ENCODE measurements around the gene ANO6.

Gene ANO6

GRCh38 chr12:45281994-45282393 lies 66.1 kb downstream of the ANO6 start:
- no peak for DNase-seq

DNA sequence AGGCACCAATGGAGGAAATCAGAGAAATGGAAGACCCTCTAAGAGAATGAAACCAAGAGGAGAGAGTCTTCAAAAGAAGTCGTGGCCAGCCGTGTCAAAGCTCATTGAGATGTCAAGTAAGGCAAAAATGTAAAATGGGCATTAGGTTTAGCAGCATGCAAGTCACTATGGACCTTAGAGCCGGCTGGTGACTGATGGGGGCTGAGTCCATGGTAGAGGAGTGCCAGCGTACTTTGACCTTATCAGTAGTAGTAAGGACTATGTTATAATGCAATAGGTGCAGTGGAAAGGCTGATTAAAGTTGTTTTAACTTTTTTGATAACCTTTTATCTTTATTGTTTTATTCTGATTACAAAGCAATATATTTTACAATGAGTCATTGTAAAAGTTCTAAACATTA lies 66.5 kb downstream of the ANO6 start:
- no peak for DNase-seq

DNA sequence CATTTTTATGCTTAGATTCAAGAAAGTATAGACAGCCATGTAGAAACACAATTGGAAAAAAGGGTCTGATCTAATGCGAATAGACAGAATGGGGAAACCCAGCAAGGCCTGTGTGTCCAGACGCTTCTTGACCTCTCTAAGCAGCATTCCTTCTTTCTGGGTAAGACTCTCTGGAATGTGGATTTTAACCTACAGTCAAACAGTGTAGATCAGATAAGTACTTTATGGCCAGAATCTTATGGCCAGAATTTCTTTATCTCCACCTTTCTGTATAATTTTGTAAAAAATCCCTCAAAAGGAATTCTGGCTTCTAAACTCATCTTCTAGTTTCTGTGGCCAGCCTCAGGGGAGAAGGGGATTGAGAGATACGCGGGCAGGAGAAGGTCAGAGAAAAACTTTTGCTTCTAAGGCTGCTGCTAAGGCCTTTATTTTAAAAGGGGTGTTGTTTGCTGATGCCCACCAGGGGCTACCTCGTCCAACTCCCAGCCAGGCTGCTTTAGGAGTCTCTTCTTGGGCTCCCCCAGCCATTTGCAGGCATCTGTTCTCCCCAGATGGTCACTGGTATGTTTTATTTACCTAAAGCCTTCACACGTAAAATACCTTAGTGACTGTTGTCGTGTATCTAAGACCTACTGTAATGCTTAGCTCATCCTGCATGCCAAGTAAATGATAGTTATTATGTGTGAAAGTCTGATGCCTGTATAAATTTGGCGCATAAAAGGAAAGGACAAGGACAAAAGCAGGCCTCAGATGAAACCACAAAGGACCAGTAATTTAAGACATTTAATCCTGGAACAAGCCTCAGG lies 68.4 kb downstream of the ANO6 start:
- DNase-seq = no peak

- no peak for DNase-seq
Observed at GRCh38 chr12:45285717-45286116, 69.8 kb downstream of the ANO6 start.

GRCh38 chr12:45286621-45287020 lies 70.7 kb downstream of the ANO6 start:
- DNase-seq = no peak

GRCh38 chr12:45289245-45290215 lies 73.6 kb downstream of the ANO6 start:
- no peak for DNase-seq

GRCh38 chr12:45290216-45290605 lies 74.3 kb downstream of the ANO6 start:
- DNase-seq = no peak

GRCh38 chr12:45291518-45291917 lies 75.6 kb downstream of the ANO6 start:
- no peak for DNase-seq

DNA sequence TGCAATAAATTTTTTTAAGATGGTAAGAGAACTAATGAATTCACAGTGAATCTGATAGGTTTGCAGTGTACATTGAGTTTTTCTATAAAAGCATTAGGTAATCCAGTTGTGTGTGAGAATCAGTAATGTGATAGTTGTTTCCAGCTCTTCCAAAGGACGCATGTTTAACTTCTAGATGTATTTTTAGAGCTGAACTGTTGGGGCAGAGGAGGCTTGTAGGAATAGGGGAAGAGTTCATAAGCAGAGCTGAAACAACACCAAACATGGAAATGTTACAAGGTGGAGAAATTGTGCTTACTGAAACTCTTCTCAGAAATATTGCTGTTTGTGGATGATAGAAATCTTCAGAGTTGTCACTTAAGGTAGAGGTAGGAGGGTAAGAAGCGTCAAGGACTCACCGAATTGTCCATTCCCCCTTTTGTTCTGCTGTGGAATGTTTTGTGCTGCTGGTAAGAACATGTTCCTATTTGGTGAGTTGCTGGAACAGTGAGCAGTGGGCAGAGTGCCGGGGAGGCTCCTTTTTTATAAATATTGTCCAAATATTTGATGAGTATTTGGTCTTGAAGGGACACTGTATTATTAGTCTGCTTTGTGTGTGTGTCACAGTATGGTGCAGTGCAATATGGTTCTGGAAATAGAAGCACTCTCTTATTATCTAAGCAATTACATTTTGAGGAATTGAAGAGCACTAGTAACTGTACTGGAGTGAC lies 76.7 kb downstream of the ANO6 start:
- DNase-seq = no peak

GRCh38 chr12:45294906-45295305 lies 79.0 kb downstream of the ANO6 start:
- DNase-seq = no peak

GRCh38 chr12:45296046-45296586 lies 80.2 kb downstream of the ANO6 start:
- no peak for DNase-seq

DNA sequence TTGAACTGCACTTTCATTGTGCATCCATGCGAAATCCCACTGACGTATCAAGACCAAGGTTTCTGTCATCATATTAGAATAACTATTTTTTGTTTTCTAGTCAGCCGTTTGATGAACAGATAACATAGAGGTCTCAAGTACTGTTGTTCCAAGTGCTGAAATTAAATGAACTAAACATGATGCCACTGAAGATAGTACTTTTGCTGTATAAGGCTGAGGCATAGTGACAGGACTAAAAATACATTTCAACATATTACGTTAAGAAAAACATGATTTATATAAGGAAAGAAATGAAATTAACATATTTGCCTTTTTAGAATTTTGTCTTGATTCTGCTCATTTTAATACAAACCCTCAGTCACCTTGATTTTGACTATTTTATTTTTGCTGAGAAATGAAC lies 82.2 kb downstream of the ANO6 start:
- DNase-seq = no peak

- DNase-seq = no peak
Observed at GRCh38 chr12:45298721-45299692, 83.1 kb downstream of the ANO6 start.

DNA sequence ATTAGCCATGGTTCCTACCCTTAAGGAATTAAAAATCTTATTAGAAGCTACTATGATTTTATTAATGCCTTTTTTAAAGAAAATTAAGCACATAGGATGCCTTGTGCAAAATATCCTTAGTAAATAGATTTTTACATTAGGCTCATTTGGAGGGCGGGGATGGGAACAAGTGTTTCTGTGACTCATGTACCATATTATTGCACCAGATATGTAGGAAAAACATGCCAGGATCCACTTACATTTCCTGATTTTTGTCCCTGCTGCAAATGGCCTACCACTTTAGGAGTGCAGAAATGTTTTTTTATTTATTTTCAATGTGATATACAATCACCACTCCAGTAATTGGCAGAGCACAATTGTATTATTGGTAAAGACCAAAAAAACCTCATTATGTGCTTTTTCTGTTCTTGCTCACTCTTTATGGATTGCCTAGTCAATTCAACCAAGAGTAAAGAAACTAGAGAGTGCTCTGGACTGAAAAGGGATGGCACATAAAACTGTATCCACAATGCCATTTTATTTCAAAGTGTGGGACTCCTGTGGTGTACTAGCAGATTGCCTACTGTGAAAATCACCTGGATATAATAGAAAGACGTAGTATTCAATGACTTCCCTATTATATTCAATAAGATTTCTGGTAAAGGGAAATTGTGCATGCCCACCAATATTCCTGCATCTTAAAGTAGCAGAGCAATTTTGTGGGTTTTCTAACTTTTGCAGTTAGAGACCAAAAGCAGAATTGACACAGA lies 86.9 kb downstream of the ANO6 start:
- no peak for DNase-seq

- DNase-seq = no peak
Observed at GRCh38 chr12:45303945-45304344, 88.0 kb downstream of the ANO6 start.

- DNase-seq = no peak
Observed at GRCh38 chr12:45304514-45305178, 88.8 kb downstream of the ANO6 start.

GRCh38 chr12:45305907-45306306 lies 90.0 kb downstream of the ANO6 start:
- DNase-seq = no peak

DNA sequence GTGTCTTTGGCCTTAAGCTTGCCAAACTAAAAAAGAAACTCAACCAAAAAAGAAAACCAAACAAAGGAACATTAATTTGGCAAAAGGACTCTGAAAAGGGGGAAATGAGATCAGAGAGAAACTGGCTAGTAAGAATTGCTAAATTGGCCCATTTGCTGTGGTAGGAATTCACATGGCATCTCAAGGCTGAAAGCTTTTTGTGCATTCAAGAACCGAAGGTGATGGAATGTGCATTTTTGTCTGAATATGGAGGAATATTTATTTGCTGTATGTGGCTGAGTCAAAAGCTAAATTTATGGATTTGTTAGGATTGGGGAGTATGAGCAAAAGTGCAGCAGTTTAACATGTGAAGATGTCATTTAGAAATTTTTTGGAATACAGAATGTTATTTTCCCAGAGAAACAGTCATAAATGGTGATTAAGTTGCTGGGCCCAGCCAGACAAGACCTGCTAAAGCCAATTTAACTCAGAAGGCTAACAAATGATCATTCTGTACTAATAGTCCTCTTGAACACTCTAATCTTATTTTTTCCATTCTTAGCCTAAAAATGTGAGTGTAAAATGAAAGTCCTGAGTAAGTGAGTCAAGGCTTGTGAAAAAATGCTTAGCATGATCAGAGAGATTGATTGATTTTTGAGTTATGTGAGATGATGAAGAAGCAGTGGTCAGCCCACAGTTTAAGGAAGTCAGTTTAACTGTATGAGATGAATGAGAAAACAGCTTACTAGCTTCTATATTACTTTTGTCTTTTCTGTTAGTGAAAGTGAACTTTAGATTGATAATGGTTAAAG lies 94.1 kb downstream of the ANO6 start:
- DNase-seq = no peak

- DNase-seq = no peak
Observed at GRCh38 chr12:45310627-45310968, 94.7 kb downstream of the ANO6 start.

DNA sequence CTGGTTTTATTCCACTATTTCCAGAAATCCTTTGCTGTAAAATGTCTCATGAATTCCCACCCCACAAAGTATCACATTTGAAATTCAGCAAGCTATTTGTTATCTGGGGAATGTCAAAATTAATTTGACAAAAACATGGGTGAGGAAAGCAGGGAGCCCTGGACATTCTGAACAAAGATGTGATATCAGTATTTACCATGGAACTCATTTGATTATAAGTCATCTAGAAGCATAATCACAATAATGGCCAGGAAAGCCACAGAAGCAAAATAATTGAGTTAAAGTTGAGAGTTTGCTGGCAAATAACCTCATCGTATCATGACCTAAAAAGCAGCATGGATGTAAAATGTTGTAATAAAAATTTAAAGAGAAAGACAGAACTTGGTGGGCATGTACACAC lies 96.1 kb downstream of the ANO6 start:
- DNase-seq = no peak
